GM21526 (cell line): ENCODE data around the gene BICD2.
"Not testable (repeated sequence)": the region's sequence is repeated elsewhere in the genome, so short reads cannot be mapped to it uniquely, and the experiment has no call there.

Source experiments
- ATAC-seq: cut with Tn5 transposase; IDR thresholded peaks from one replicate; pipeline ENCODE4 v1.9.1; 2021; ENCODE audit warnings: moderate library complexity; ENCODE audit not compliant: unreplicated experiment, low FRiP score

Gene BICD2

GRCh38 chr9:92771309-92771708, 6.7 kb upstream of the BICD2 start:
- ATAC-seq = no peak

GRCh38 chr9:92770360-92770995, 5.8 kb upstream of the BICD2 start:
- no peak for ATAC-seq

GRCh38 chr9:92769990-92770359, 5.3 kb upstream of the BICD2 start:
- ATAC-seq = no peak

- ATAC-seq = no peak
Measured at GRCh38 chr9:92769286-92769685, 4.7 kb upstream of the BICD2 start.

- ATAC-seq = not testable (repeated sequence)
Measured at GRCh38 chr9:92768816-92769215, 4.2 kb upstream of the BICD2 start.

- no peak for ATAC-seq
Measured at GRCh38 chr9:92767066-92768054, 2.7 kb upstream of the BICD2 start.

GRCh38 chr9:92764988-92765936, 629 bp upstream of the BICD2 start:
- ATAC-seq = peak; percentile 52

- no peak for ATAC-seq
Measured at GRCh38 chr9:92763721-92764380, 782 bp downstream of the BICD2 start.

GRCh38 chr9:92762781-92763708, 1.6 kb downstream of the BICD2 start:
- ATAC-seq = no peak

GRCh38 chr9:92762196-92762595, 2.4 kb downstream of the BICD2 start:
- no peak for ATAC-seq

- ATAC-seq = no peak
Measured at GRCh38 chr9:92761686-92762085, 2.9 kb downstream of the BICD2 start.

GRCh38 chr9:92760494-92760893, 4.1 kb downstream of the BICD2 start:
- no peak for ATAC-seq

- ATAC-seq = no peak
Measured at GRCh38 chr9:92760070-92760469, 4.6 kb downstream of the BICD2 start.

- ATAC-seq = no peak
Measured at GRCh38 chr9:92759446-92759845, 5.2 kb downstream of the BICD2 start.

- no peak for ATAC-seq
Measured at GRCh38 chr9:92756792-92757191, 7.8 kb downstream of the BICD2 start.

- no peak for ATAC-seq
Measured at GRCh38 chr9:92754091-92754745, 10.4 kb downstream of the BICD2 start.

GRCh38 chr9:92752812-92753404, 11.7 kb downstream of the BICD2 start:
- ATAC-seq = no peak

GRCh38 chr9:92749934-92750315, 14.7 kb downstream of the BICD2 start:
- ATAC-seq = no peak
